Measurements from ENCODE around the gene GSG1L.

GRCh38 chr16:27778926-27779570 is 284.5 kb downstream of the GSG1L start:
- TF ChIP-seq, protein P1, sequence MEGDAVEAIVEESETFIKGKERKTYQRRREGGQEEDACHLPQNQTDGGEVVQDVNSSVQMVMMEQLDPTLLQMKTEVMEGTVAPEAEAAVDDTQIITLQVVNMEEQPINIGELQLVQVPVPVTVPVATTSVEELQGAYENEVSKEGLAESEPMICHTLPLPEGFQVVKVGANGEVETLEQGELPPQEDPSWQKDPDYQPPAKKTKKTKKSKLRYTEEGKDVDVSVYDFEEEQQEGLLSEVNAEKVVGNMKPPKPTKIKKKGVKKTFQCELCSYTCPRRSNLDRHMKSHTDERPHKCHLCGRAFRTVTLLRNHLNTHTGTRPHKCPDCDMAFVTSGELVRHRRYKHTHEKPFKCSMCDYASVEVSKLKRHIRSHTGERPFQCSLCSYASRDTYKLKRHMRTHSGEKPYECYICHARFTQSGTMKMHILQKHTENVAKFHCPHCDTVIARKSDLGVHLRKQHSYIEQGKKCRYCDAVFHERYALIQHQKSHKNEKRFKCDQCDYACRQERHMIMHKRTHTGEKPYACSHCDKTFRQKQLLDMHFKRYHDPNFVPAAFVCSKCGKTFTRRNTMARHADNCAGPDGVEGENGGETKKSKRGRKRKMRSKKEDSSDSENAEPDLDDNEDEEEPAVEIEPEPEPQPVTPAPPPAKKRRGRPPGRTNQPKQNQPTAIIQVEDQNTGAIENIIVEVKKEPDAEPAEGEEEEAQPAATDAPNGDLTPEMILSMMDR (conservative IDR thresholded peaks at IDR 0.05): no peak
- no peak for TF ChIP-seq ZFX (IDR thresholded peaks at IDR 0.05)

All from C4-2B (cell line).